H1 (cell line): ENCODE measurements around the gene RALGAPA2. TPM values are rescaled to one million over a fixed set of nuclear protein-coding genes. Genes with fewer than 3 reads are reported as not detected.

ENCODE experiments used
- CTCF ChIA-PET: fragments of 300-600 bp; sonication (Branson Sonifier 250); formaldehyde crosslinking; loops from one replicate; lab custom pipeline; 2021; ENCODE audit not compliant: partially characterized antibody; lab: Charles Lee
- POLR2A ChIA-PET: fragments of 300-600 bp; sonication (Branson Sonifier 250); formaldehyde crosslinking; loops from one replicate; lab custom pipeline; 2021; ENCODE audit warnings: inconsistent platforms; ENCODE audit not compliant: partially characterized antibody; lab: Charles Lee
- DNase-seq, 2 experiments: peaks; one replicate each; pipeline versions ENCODE4 v3.0.0 to v3.0.0-alpha.2; 2010 to 2022; ENCODE audit warnings: low spot score in 2 of 2, low read depth in 1 of 2, mixed read lengths in 1 of 2
- FAIRE-seq: peaks from 2 replicates; lab custom pipeline; 2011; peaks lifted over from hg19 to GRCh38; lab: Jason Lieb, UNC
- H2AFZ ChIP-seq: 2 replicates; pipeline ENCODE4 v1.8.1; 2012; ENCODE audit warnings: low read length, inconsistent platforms
- H2AK5ac ChIP-seq: 2 replicates; pipeline ENCODE4 v1.6.1; 2013; ENCODE audit warnings: low read depth, low read length
- H2BK120ac ChIP-seq: replicated peaks from 2 replicates; pipeline ENCODE3; 2013; ENCODE audit warnings: low read depth, low read length, inconsistent platforms
- H2BK12ac ChIP-seq: 2 replicates; pipeline ENCODE4 v1.6.1; 2013; ENCODE audit warnings: low read depth, low read length
- H2BK15ac ChIP-seq: 2 replicates; pipeline ENCODE4 v1.6.1; 2013; ENCODE audit warnings: low read length
- H2BK20ac ChIP-seq: 2 replicates; pipeline ENCODE4 v1.6.1; 2013; ENCODE audit warnings: low read length
- H2BK5ac ChIP-seq: 2 replicates; pipeline ENCODE4 v1.6.1; 2013; ENCODE audit warnings: low read depth, low read length
- H3K14ac ChIP-seq: 2 replicates; pipeline ENCODE4 v1.6.1; 2013; ENCODE audit warnings: inconsistent platforms; ENCODE audit not compliant: insufficient read length
- H3K18ac ChIP-seq: 2 replicates; pipeline ENCODE4 v1.6.1; 2013; ENCODE audit warnings: low read length; ENCODE audit errors: extremely low read depth
- H3K23ac ChIP-seq: 2 replicates; pipeline ENCODE4 v1.6.1; 2013; ENCODE audit warnings: inconsistent platforms; ENCODE audit not compliant: insufficient read length
- H3K23me2 ChIP-seq: 2 replicates; pipeline ENCODE4 v1.6.1; 2013; ENCODE audit warnings: low read depth, low read length
- H3K27ac ChIP-seq: 2 replicates; pipeline ENCODE4 v1.6.1; 2011; ENCODE audit warnings: low read depth, low read length, inconsistent platforms
- H3K27me3 ChIP-seq, 4 experiments: replicated peaks in 1 of 4; 1 replicate in 1 of 4; 2 replicates in 3 of 4; pipeline versions ENCODE4 v1.6.1 to v1.8.1; 2011 to 2013; ENCODE audit warnings: low read length in 3 of 4, mild to moderate bottlenecking in 3 of 4, inconsistent platforms in 2 of 4, mixed read lengths in 2 of 4, moderate library complexity in 1 of 4; ENCODE audit not compliant: control insufficient read depth in 3 of 4, insufficient read depth in 3 of 4; ENCODE audit errors: extremely low read depth in 1 of 4
- H3K36me3 ChIP-seq, 4 experiments: 2 replicates each; pipeline versions ENCODE4 v1.6.1 to v1.8.1; 2011 to 2013; ENCODE audit warnings: mild to moderate bottlenecking in 4 of 4, low read length in 3 of 4, moderate library complexity in 2 of 4, control low read depth in 1 of 4, inconsistent platforms in 1 of 4; ENCODE audit not compliant: insufficient read depth in 4 of 4, control insufficient read depth in 2 of 4
- H3K4ac ChIP-seq: replicated peaks from 2 replicates; pipeline ENCODE3; 2013; ENCODE audit warnings: low read length, low read depth, mixed read lengths, inconsistent platforms; ENCODE audit not compliant: insufficient read length
- H3K4me1 ChIP-seq, 4 experiments: replicated peaks in 1 of 4; 1 replicate in 1 of 4; 2 replicates in 3 of 4; pipeline versions ENCODE4 v1.6.1 to v1.8.1; 2011 to 2013; ENCODE audit warnings: low read length in 3 of 4, inconsistent platforms in 2 of 4, mixed read lengths in 1 of 4; ENCODE audit not compliant: insufficient read depth in 4 of 4, control insufficient read depth in 3 of 4
- H3K4me2 ChIP-seq, 2 experiments: 2 replicates each; pipeline versions ENCODE4 v1.6.1 to v1.8.1; 2011 to 2013; ENCODE audit warnings: low read depth in 2 of 2, low read length in 2 of 2, control low read depth in 1 of 2, inconsistent platforms in 1 of 2, mild to moderate bottlenecking in 1 of 2; ENCODE audit not compliant: insufficient read depth in 1 of 2
- H3K4me3 ChIP-seq, 4 experiments: fragments of 200-600, 300-600 bp in 1 of 4; sonication (generic), shearing (Covaris generic), sonication (Bioruptor Twin) in 1 of 4; 2 replicates each; pipeline versions ENCODE4 v1.5.1 to v1.8.1; 2011 to 2016; ENCODE audit warnings: low read length in 4 of 4, low read depth in 3 of 4, control low read depth in 2 of 4, inconsistent platforms in 2 of 4, mild to moderate bottlenecking in 2 of 4, mixed read lengths in 1 of 4, moderate library complexity in 1 of 4; ENCODE audit not compliant: insufficient read depth in 2 of 4; ENCODE audit errors: extremely low read depth in 1 of 4
- H3K56ac ChIP-seq: replicated peaks from 2 replicates; pipeline ENCODE3; 2013; ENCODE audit warnings: low read depth, mild to moderate bottlenecking, mixed read lengths, low read length, inconsistent platforms; ENCODE audit not compliant: insufficient read length
- H3K79me1 ChIP-seq: 2 replicates; pipeline ENCODE4 v1.6.1; 2013; ENCODE audit warnings: low read depth, low read length, control low read depth
- H3K79me2 ChIP-seq, 2 experiments: 2 replicates each; pipeline versions ENCODE4 v1.6.1 to v1.8.1; 2012 to 2013; ENCODE audit warnings: low read length in 2 of 2, mild to moderate bottlenecking in 2 of 2, inconsistent platforms in 1 of 2; ENCODE audit not compliant: insufficient read depth in 2 of 2, control insufficient read depth in 1 of 2
- H3K9ac ChIP-seq, 4 experiments: replicated peaks in 1 of 4; 1 replicate in 1 of 4; 2 replicates in 3 of 4; pipeline versions ENCODE4 v1.6.1 to v1.8.1; 2011 to 2013; ENCODE audit warnings: low read depth in 3 of 4, low read length in 3 of 4, control low read depth in 2 of 4, mild to moderate bottlenecking in 2 of 4, moderate library complexity in 2 of 4, inconsistent platforms in 1 of 4; ENCODE audit errors: extremely low read depth in 1 of 4
- H3K9me3 ChIP-seq, 2 experiments: 2 replicates each; pipeline versions ENCODE4 v1.6.1 to v1.8.1; 2012 to 2013; ENCODE audit warnings: mild to moderate bottlenecking in 2 of 2, moderate library complexity in 2 of 2, control low read depth in 1 of 2, inconsistent platforms in 1 of 2, low read depth in 1 of 2, low read length in 1 of 2, mixed read lengths in 1 of 2; ENCODE audit not compliant: insufficient read depth in 2 of 2
- H4K20me1 ChIP-seq, 2 experiments: replicated peaks in 1 of 2; 2 replicates each; pipeline versions ENCODE3 to v1.8.1; 2011 to 2013; ENCODE audit warnings: inconsistent platforms in 2 of 2, low read length in 2 of 2, mild to moderate bottlenecking in 1 of 2; ENCODE audit not compliant: insufficient read depth in 2 of 2, control insufficient read depth in 1 of 2
- H4K5ac ChIP-seq: 2 replicates; pipeline ENCODE4 v1.6.1; 2013; ENCODE audit warnings: low read length, low read depth, mixed read lengths, inconsistent platforms; ENCODE audit not compliant: insufficient read length
- H4K8ac ChIP-seq: 2 replicates; pipeline ENCODE4 v1.8.0; 2013; ENCODE audit warnings: mild to moderate bottlenecking, moderate library complexity, low read length, inconsistent platforms; ENCODE audit not compliant: insufficient read depth; ENCODE audit errors: extremely low read depth
- H4K91ac ChIP-seq: replicated peaks from 2 replicates; pipeline ENCODE3; 2013; ENCODE audit warnings: low read length, mixed read lengths, inconsistent platforms; ENCODE audit not compliant: insufficient read length
- ATF3 ChIP-seq: IDR thresholded peaks from 2 replicates; pipeline ENCODE4 v1.6.1; 2011; ENCODE audit warnings: low read depth, mild to moderate bottlenecking, low read length; ENCODE audit not compliant: insufficient read depth
- BRCA1 ChIP-seq: IDR thresholded peaks from 2 replicates; pipeline ENCODE4 v1.6.1; 2012; ENCODE audit warnings: low read depth, low read length, improper control_type of control experiment
- CBX5 ChIP-seq: fragments of 300-800, 300-1000 bp; sonication (generic); IDR thresholded peaks from 2 replicates; pipeline ENCODE4 v1.7.1; 2016; ENCODE audit warnings: antibody characterized with exemption, low read length, low read depth
- EGR1 ChIP-seq: IDR thresholded peaks from 2 replicates; pipeline ENCODE4 v1.6.1; 2011; ENCODE audit warnings: low read depth, low read length, borderline replicate concordance
- JUN ChIP-seq: IDR thresholded peaks from 2 replicates; pipeline ENCODE4 v1.6.1; 2011; ENCODE audit warnings: low read depth, mild to moderate bottlenecking, improper control_type of control experiment, low read length
- KDM1A ChIP-seq: fragments of 200-600, 300-600 bp; sonication (generic); IDR thresholded peaks from 2 replicates; pipeline ENCODE4 v1.7.1; 2016; ENCODE audit warnings: mild to moderate bottlenecking, low read length, borderline replicate concordance
- KDM4A ChIP-seq: IDR thresholded peaks from one replicate; pipeline ENCODE4 v1.7.1; 2012; ENCODE audit warnings: low read depth, mild to moderate bottlenecking, moderate library complexity, low read length, inconsistent platforms; ENCODE audit not compliant: severe bottlenecking
- MAFK ChIP-seq: IDR thresholded peaks from 2 replicates; pipeline ENCODE4 v1.6.1; 2012; ENCODE audit warnings: low read depth, mild to moderate bottlenecking, improper control_type of control experiment, low read length
- PHF8 ChIP-seq: fragments of 200-600 bp; sonication (generic); conservative IDR thresholded peaks from 2 replicates; pipeline ENCODE4 v1.7.1; 2012; ENCODE audit warnings: low read depth, mild to moderate bottlenecking, inconsistent platforms, low read length, moderate library complexity
- POLR2A ChIP-seq, 2 experiments: IDR thresholded peaks; 1 replicate in 1 of 2; 2 replicates in 1 of 2; pipeline ENCODE4 v1.6.1; 2011; ENCODE audit warnings: low read depth in 2 of 2, low read length in 2 of 2, mild to moderate bottlenecking in 2 of 2; ENCODE audit errors: control extremely low read depth in 1 of 2
- SIRT6 ChIP-seq: IDR thresholded peaks from one replicate; pipeline ENCODE4 v1.7.1; 2012; ENCODE audit warnings: low read length, inconsistent platforms
- SP4 ChIP-seq: IDR thresholded peaks from 2 replicates; pipeline ENCODE4 v1.6.1; 2012; ENCODE audit warnings: low read length, inconsistent platforms
- SUZ12 ChIP-seq: fragments of 200-600 bp; sonication (generic); IDR thresholded peaks from 2 replicates; pipeline ENCODE4 v1.6.1; 2012; ENCODE audit warnings: mild to moderate bottlenecking, inconsistent platforms, low read length, moderate library complexity, mixed read lengths
- ZNF274 ChIP-seq: IDR thresholded peaks from 2 replicates; pipeline ENCODE4 v1.7.0; 2012; ENCODE audit warnings: low read length, borderline replicate concordance; ENCODE audit errors: extremely low read depth
- WGBS, 2 experiments: shearing (Covaris generic) in 1 of 2; methylation state at CpG; one replicate each; pipeline versions ENCODE4 v1.1.6 to v1.1.7; 2013 to 2015; ENCODE audit warnings: low lambda C conversion rate in 2 of 2, mixed read lengths in 2 of 2, inconsistent platforms in 1 of 2, low coverage in 1 of 2, missing lambda C conversion rate in 1 of 2; ENCODE audit not compliant: insufficient replicate concordance in 2 of 2, insufficient coverage in 1 of 2, insufficient read length in 1 of 2; ENCODE audit errors: extremely low coverage in 1 of 2, missing lambda C conversion rate in 1 of 2; 5-methylcytosine and 5-hydroxymethylcytosine counted together
- polyA plus RNA-seq, 7 experiments: library from polyadenylated mRNA; depleted of rRNA in 3 of 7; stranded (reverse) in 5 of 7; unstranded in 2 of 7; fragments of >200 nt in 5 of 7; fragments of 200-250 nt in 2 of 7; gene quantifications; 1 replicate in 5 of 7; 2 replicates in 1 of 7; 4 replicates in 1 of 7; pipeline versions ENCODE4 v1.2.1 to v1.2.3, GENCODE V29; 2011 to 2013; ENCODE audit warnings: missing spikeins in 2 of 7, mixed read lengths in 2 of 7
- total RNA-seq: library from RNA; stranded (reverse); fragmentation: NEBNext Ultra II Directional; extraction: Animal tissue kit (Norgen Biotek cat#: 25700); gene quantifications from 2 replicates; pipeline ENCODE4 v1.2.1, GENCODE V29; 2021

The RALGAPA2 gene
- total and polyA plus RNA-seq, 2 of the 8 experiments (the other 6 are each of a cell fraction or from before 2014, with no cell fraction given) = 5.1 to 25.5 TPM

DNA sequence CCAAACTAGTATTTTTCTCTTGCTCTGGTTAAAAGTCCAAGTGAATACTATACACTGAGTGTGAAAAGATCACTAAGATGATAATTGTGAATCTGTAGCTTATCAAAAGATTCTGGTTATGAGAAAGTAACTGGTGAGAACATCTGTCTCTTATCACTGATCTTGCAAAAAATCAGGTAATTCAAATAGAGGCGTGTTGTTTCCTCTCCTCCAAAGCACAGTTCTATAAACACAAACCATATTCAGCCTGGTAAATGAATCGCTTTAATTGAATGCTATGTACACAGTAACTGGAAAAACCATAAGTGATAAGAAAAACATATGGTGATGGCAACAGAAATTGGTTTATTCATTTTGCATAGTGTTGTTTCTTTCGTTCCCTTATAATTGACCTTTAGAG, 161.0 kb downstream of the RALGAPA2 start:
- H3K4ac ChIP-seq = no peak overlapping the region
- no peak overlapping the region for H3K23ac ChIP-seq
- H3K9ac ChIP-seq = no peak overlapping the region
- H3K79me2 ChIP-seq = no peaks in the 10 kb centered on the region
- H2BK12ac ChIP-seq = no peak overlapping the region
- no peaks in the 10 kb centered on the region for H3K4me1 ChIP-seq
- H3K23me2 ChIP-seq = no peaks in the 10 kb centered on the region
- no peaks in the 10 kb centered on the region for H3K79me1 ChIP-seq
- H3K27me3 ChIP-seq = no peaks in the 10 kb centered on the region
- H3K36me3 ChIP-seq = peaks cover 0 to 5% (median under 1%) of the 10 kb centered on the region in 4 experiments; a peak in 3 of 8 replicates
- no peak overlapping the region for H2BK5ac ChIP-seq
- H3K4me3 ChIP-seq = no peak overlapping the region
- H2AK5ac ChIP-seq = no peak overlapping the region
- H3K56ac ChIP-seq = no peak overlapping the region
- no peak overlapping the region for H3K18ac ChIP-seq
- H4K20me1 ChIP-seq = peaks cover 0 to 2% of the 10 kb centered on the region in 2 experiments
- H2AFZ ChIP-seq = no peak overlapping the region
- FAIRE-seq (no peak), DNase-seq (no peak)
- H2BK20ac ChIP-seq = no peak overlapping the region
- no peak overlapping the region for H3K27ac ChIP-seq
- no peak overlapping the region for H4K8ac ChIP-seq
- no peak overlapping the region for H4K91ac ChIP-seq
- ChIA-PET CTCF (interaction anchor here (0.6 to 1.7 kb wide), 2 partner anchors 9 to 180 kb away, joined by 3 to 4 read pairs; no protein-coding TSS in a partner anchor), POLR2A (interaction anchor here (1.2 kb wide), 1 partner anchor 87 kb away, joined by 3 read pairs; no protein-coding TSS in a partner anchor)
- no peak overlapping the region for H4K5ac ChIP-seq
- no peak overlapping the region for H2BK120ac ChIP-seq
- peaks cover 3 to 8% of the 10 kb centered on the region in 2 experiments; a peak in 2 of 4 replicates for H3K9me3 ChIP-seq
- no peak overlapping the region for H3K14ac ChIP-seq
- 89% methylated on average over 3 of the region's 3 CpGs; no CpG with 5 or more reads in 1 of the 2 experiments for WGBS, 2 experiments
- H2BK15ac ChIP-seq = no peak overlapping the region
- no peak overlapping the region for H3K4me2 ChIP-seq
- TF ChIP-seq MAFK (no peak), KDM1A (no peak), JUN (no peak), ZNF274 (no peak), KDM4A (no peak), SUZ12 (no peak), SP4 (no peak), PHF8 (no peak), EGR1 (no peak), SIRT6 (no peak), ATF3 (no peak), CBX5 (no peak), POLR2A (IDR thresholded peaks at IDR 0.05; ENCODE audit: control extremely low read depth in 1 of 2, low read depth in 2 of 2, low read length in 2 of 2) (no peak), BRCA1 (no peak)
